A204.1 (cell line): ENCODE measurements around the gene GSTA4.
"Not testable (repeated sequence)": the region's sequence is repeated elsewhere in the genome, so short reads cannot be mapped to it uniquely, and the experiment has no call there.

Experiments used
- FAIRE-seq: peaks from 2 replicates; lab custom pipeline; 2012; peaks lifted over from hg19 to GRCh38; lab: Jason Lieb, UNC

GSTA4 gene

DNA sequence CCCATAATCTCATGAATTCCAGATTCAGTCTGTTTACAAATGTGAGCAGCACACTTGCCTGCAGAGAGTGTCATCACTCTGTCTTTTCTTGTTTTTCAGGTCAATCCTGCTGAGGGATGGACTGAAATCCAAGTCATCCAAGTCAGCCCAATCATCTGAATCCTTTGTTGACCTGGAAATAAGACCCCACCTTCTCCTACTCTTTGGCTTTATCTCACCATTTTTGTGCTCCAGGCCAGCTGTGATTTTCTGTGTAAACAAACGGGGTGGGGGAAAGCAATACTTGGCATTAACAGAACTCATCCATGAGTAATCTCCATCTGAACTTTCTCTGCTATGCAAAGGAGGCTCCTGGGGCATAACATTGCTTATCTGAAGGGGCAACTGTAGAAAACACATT, 16.9 kb upstream of the GSTA4 start:
- FAIRE-seq: no peak

GRCh38 chr6:53010504-53010903, 15.4 kb upstream of the GSTA4 start:
- no peak for FAIRE-seq

GRCh38 chr6:53009511-53009910, 14.4 kb upstream of the GSTA4 start:
- no peak for FAIRE-seq

DNA sequence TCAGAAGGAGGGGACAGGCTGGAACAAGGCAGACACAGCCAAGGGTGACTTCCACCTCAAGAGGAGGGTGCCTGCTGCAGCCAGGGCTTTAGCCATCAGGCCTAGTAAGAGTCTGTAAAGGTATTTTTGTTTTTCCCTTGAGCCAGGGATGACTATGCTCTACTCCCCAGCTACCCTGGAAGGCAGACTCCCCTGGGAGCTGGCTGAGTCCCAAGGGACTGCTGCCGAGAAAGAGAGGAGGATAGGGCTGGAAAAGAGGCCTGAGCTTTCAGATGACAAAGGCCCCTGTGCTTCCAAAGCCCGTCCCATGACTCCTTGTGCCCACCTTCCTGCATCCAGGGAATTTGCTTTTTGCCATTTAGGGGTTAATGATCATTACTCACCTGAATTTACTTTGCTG, 14.0 kb upstream of the GSTA4 start:
- FAIRE-seq: no peak

DNA sequence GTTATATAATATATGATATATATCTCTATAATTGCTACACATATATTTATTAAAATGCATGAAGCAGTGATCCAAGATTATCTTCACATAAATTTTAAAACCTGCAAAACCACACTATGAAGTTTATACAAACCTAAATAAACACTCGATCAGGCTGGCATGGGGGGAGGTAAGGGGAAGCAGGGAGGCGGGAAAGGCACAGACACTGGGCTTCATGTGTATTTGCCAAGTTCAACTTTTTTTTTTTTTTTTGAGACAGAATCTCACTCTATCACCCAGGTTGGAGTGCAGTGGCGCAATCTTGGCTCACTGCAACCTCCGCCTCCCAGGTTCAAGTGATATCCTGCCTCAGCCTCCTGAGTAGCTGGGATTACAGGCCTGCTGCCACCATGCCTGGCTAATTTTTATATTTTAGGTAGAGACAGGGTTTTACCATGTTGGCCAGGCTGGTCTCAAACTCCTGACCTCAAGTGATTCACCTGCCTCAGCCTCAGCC, 13.2 kb upstream of the GSTA4 start:
- not testable (repeated sequence) for FAIRE-seq

GRCh38 chr6:53005663-53006250, 10.7 kb upstream of the GSTA4 start:
- no peak for FAIRE-seq

DNA sequence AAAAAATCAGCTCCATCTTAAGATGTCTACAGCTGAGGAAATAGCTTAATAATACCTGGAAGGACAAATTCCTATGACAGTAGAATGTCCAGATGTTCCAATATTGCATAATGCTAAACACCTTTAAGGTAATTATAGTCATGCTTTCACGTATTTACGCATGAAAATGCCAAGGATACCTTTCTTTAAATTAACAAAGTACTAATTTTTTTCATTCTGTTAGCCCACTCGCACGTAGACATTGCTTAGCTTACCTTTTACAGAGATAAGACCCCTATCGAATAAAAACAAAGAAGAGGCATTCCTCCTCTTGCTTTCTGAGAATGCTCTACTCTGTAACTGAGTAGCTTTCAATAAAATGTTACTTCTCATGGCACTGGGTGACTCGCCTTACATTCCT, 4.4 kb upstream of the GSTA4 start:
- FAIRE-seq: no peak

GRCh38 chr6:52998603-52999002, 3.5 kb upstream of the GSTA4 start:
- no peak for FAIRE-seq

DNA sequence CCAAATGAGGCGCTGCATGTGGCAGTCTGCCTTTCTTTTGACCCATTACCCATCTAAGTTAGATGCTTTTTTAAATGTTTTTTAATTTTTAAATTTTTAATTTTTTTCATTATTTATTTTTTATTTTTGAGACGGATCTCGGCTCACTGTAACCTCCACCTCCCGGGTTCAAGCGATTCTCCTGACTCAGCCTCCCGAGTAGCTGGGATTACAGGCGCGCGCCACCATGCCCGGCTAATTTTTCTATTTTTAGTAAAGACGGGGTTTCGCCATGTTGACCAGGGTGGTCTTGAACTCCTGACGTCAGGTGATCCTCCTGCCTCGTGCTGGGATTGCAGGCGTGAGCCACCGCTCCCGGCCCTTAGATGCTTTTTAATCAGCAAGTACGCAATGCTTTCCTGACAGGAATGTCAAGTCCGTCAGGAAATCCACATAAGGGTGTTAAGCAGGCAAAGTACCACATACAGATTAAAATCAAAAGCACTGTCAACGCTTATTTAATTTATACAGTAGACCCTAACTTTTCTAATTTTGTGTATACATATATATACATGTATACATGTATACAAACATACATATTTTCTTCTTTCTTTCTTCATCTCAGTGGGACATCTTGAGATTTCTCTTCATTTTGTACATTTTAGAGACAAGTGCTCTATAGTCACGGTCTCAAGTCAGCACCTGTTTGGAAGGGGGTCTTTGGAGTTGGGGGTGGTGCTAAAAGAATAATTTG, 995 bp upstream of the GSTA4 start:
- no peak for FAIRE-seq

GRCh38 chr6:52994839-52995088, 320 bp downstream of the GSTA4 start:
- FAIRE-seq: no peak

DNA sequence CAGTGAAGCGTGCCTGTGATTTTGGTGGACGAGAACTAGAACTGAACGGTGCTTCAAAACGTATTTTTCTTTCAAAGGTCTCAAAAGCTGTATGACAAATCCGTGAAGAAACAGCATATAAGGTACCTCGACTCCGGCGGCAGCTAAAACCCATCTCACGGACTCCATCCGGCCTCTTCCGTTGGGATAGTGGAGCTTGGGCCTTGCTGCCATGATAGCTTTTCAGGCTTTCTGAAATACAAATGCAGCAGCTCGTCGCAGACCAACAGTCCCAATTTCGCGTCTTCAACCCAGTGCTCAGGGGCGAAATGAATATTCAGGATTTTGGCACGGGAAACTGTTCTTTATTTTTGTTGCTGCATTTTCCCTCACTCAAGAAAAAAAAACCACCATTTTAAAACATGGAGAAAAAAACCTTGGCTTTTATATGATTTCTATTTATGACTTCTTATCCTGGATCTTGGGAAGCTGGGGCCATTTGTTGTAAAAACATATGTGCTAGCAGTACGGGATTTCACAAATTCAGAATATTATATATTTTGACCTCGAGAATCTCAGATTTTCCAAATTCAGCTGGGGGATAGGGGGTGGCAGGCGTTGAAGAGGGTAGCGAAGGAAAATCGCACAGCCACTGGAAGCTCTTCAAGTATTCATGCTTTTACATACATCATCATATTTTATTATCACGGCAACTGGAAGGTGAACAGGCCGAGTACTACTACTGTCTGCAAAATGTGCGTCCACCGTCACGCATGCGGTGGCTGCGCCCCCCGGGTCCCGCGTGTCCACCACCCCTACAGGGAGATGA, 849 bp downstream of the GSTA4 start:
- no peak for FAIRE-seq

GRCh38 chr6:52992980-52993920, 1.8 kb downstream of the GSTA4 start:
- FAIRE-seq: peak; percentile 14

GRCh38 chr6:52990342-52990741, 4.7 kb downstream of the GSTA4 start:
- FAIRE-seq: no peak

- no peak for FAIRE-seq
Measured at GRCh38 chr6:52985228-52985627, 9.9 kb downstream of the GSTA4 start.

GRCh38 chr6:52984247-52984646, 10.8 kb downstream of the GSTA4 start:
- no peak for FAIRE-seq

DNA sequence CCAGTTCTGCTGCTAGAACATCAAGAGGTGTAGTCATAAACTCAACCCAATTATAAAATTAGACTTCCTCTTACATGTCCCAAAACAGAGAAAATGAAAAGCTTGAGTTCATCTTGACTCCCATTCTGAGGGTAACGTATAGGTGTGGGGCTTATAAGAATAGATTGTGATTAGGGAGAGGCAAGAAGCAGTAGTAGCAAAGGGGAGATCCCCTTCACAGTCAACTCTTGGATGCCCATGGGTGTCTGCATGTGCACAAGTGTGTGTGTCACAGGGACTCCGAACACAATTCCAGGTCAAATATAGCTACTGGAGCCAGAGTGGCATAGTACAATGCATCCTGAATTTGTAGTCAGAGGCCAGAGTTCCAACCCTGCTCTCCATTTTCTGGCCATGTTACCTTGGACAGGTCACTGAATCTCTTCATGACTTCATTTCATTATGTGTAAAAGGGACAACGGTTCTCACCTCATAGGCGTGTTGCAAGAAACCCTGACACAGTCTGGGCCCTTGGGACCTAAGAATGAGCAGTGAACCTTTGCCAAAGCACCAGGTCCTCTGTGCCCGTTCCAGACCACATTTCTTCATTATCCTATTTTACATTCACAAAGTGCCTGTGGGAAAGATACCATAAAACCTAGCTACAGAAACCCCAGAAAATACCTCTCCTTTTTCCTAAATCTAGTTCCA, 11.8 kb downstream of the GSTA4 start:
- no peak for FAIRE-seq

DNA sequence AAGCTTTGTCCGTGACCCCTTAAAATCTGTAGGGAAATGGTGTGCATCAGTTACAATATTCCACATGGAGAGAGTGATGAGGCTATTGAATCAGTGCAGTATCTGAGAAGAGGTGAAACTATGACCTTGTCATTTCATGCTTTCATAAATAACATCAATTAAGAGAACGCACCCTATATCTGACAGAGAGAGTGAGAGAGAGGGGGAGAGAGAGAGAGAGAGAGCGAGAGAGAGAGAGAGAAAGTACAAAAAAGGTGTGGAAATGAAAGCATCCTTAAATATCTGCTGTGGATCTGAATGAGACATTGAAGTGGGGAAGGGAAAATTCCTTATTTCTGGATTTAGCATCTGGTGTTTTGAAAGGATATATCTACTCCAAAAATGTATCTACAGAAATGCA, 12.4 kb downstream of the GSTA4 start:
- FAIRE-seq: no peak

DNA sequence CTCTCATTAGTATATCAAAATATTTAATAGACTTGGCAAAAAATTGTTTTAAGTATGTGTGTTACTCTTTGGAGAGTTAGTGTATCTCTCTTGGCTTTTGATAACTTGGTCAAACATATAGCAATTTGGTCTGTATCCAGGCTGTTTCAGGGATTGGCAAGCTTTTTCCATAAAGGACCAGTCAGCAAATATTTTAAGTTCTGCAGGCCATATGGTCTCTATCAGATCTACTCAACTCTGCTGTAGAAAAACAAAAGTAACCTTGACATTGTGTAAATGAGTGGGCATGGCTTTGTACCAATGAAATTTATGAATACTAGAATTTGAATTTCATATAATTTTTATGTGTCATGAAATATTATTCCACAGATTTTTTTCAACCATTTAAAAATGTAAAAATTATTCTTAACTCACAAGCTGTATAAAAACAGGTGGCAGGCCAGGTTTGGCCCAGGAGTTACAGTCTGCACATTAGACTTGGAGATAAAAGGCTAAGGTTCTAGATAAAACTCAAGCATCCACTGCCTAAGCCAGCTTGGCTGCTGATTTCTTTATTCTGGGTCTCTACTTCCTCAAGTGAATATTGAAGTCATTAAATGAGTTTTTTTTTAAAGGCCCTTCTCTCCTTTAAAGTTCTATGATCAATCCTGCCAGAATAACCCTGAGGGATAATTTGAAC, 13.7 kb downstream of the GSTA4 start:
- no peak for FAIRE-seq

- FAIRE-seq: no peak
Measured at GRCh38 chr6:52976591-52977035, 18.5 kb downstream of the GSTA4 start.

DNA sequence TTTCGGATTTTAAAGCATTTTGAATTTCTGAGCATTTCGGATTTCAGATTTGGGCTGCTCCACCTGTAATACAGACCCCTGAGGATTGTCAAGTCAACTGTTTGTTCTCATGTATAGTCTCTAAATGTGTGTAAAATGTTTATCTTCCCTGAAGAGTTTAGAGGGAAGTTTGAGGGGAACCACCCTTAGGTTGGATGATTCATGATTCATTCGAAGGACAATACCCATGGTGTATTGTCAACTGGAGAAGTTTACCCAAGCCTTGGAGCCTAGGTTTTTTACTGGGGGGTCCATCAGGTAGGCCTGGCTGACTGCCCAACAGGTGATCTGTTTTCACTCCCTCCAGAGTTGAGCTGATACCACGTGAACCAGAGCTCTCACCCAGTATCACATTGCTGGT, 18.9 kb downstream of the GSTA4 start:
- FAIRE-seq: no peak

DNA sequence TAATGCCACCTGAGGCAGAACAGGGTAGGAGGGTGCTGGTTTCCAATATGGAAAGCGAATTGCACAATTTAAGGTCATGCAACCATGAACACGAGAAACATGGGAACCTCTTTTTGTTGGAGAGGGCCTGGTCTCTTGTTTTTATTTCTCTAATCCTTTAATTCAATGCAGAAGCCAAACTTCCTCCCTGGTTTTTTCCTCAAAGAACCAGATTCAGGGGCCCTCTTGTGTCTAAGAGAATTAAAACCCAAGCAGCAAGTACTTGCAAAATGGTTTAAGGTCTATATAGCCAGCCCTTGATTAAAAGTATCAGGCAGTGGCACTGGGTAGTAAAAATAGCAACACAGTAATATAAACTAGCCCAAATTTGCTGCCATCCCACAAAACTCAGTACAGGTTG, 19.5 kb downstream of the GSTA4 start:
- no peak for FAIRE-seq
